ENCODE measurements around the gene CCDC7.
"Not testable (repeated sequence)": the region's sequence is repeated elsewhere in the genome, so short reads cannot be mapped to it uniquely, and the experiment has no call there.

The CCDC7 gene

GRCh38 chr10:32445036-32445435 lies 904 bp upstream of the CCDC7 start:
- TF ChIP-seq POLR2AphosphoS5 (IDR thresholded peaks at IDR 0.05; ENCODE audit: low read depth, low read length) (no peak), TAF1 (IDR thresholded peaks at IDR 0.05; ENCODE audit: low read depth, low read length) (no peak), SPI1 (IDR thresholded peaks at IDR 0.05; ENCODE audit: low read depth, low read length) (no peak), POLR2A (IDR thresholded peaks at IDR 0.05; ENCODE audit: low read depth, low read length) (no peak), POU2F2 (IDR thresholded peaks at IDR 0.05; ENCODE audit: low read depth, low read length) (no peak), PAX5 (IDR thresholded peaks at IDR 0.05; ENCODE audit: insufficient read depth, low read length, severe bottlenecking) (no peak)
- FAIRE-seq (no peak), DNase-seq (ENCODE audit: insufficient read length, low spot score) (no peak)

- FAIRE-seq (peak; percentile 54), DNase-seq (ENCODE audit: insufficient read length, low spot score) (no peak)
- TF ChIP-seq POU2F2 (IDR thresholded peaks at IDR 0.05; ENCODE audit: low read depth, low read length), result no peak
- TF ChIP-seq PAX5 (IDR thresholded peaks at IDR 0.05; ENCODE audit: insufficient read depth, low read length, severe bottlenecking), result no peak
- no peak for TF ChIP-seq POLR2AphosphoS5 (IDR thresholded peaks at IDR 0.05; ENCODE audit: low read depth, low read length)
- TF ChIP-seq SPI1 (IDR thresholded peaks at IDR 0.05; ENCODE audit: low read depth, low read length), result no peak; the same call in 1 of the 2 replicates
- TF ChIP-seq TAF1 (IDR thresholded peaks at IDR 0.05; ENCODE audit: low read depth, low read length), result no peak
- no peak for TF ChIP-seq POLR2A (IDR thresholded peaks at IDR 0.05; ENCODE audit: low read depth, low read length)
Measured at GRCh38 chr10:32446536-32447406, 831 bp downstream of the CCDC7 start.

- no peak for DNase-seq (ENCODE audit: insufficient read length, low spot score)
- no peak for FAIRE-seq
- TF ChIP-seq POU2F2 (IDR thresholded peaks at IDR 0.05; ENCODE audit: low read depth, low read length), result no peak
- no peak for TF ChIP-seq TAF1 (IDR thresholded peaks at IDR 0.05; ENCODE audit: low read depth, low read length)
- TF ChIP-seq SPI1 (IDR thresholded peaks at IDR 0.05; ENCODE audit: low read depth, low read length), result no peak
- TF ChIP-seq POLR2A (IDR thresholded peaks at IDR 0.05; ENCODE audit: low read depth, low read length), result no peak
- TF ChIP-seq POLR2AphosphoS5 (IDR thresholded peaks at IDR 0.05; ENCODE audit: low read depth, low read length), result no peak
- no peak for TF ChIP-seq PAX5 (IDR thresholded peaks at IDR 0.05; ENCODE audit: insufficient read depth, low read length, severe bottlenecking)
Measured at GRCh38 chr10:32454148-32454547, 8.2 kb downstream of the CCDC7 start.

GRCh38 chr10:32459051-32459698 lies 13.2 kb downstream of the CCDC7 start:
- FAIRE-seq (no peak), DNase-seq (ENCODE audit: insufficient read length, low spot score) (no peak)
- TF ChIP-seq PAX5 (IDR thresholded peaks at IDR 0.05; ENCODE audit: insufficient read depth, low read length, severe bottlenecking) (no peak), TAF1 (IDR thresholded peaks at IDR 0.05; ENCODE audit: low read depth, low read length) (no peak), POLR2AphosphoS5 (IDR thresholded peaks at IDR 0.05; ENCODE audit: low read depth, low read length) (no peak), POLR2A (IDR thresholded peaks at IDR 0.05; ENCODE audit: low read depth, low read length) (no peak), POU2F2 (IDR thresholded peaks at IDR 0.05; ENCODE audit: low read depth, low read length) (no peak), SPI1 (IDR thresholded peaks at IDR 0.05; ENCODE audit: low read depth, low read length) (no peak)

- FAIRE-seq, result no peak
- TF ChIP-seq SPI1 (IDR thresholded peaks at IDR 0.05; ENCODE audit: low read depth, low read length), result 0 out of 2 replicates have a peak, but pooled peaks have one; percentile 13
- TF ChIP-seq PAX5 (IDR thresholded peaks at IDR 0.05; ENCODE audit: insufficient read depth, low read length, severe bottlenecking), result no peak
- no peak for DNase-seq (ENCODE audit: insufficient read length, low spot score)
Measured at GRCh38 chr10:32461203-32461602, 15.3 kb downstream of the CCDC7 start.

GRCh38 chr10:32471232-32471631 lies 25.3 kb downstream of the CCDC7 start:
- FAIRE-seq, result no peak
- TF ChIP-seq PAX5 (IDR thresholded peaks at IDR 0.05; ENCODE audit: insufficient read depth, low read length, severe bottlenecking) (no peak), POU2F2 (IDR thresholded peaks at IDR 0.05; ENCODE audit: low read depth, low read length) (no peak), POLR2A (IDR thresholded peaks at IDR 0.05; ENCODE audit: low read depth, low read length) (no peak), POLR2AphosphoS5 (IDR thresholded peaks at IDR 0.05; ENCODE audit: low read depth, low read length) (no peak), TAF1 (IDR thresholded peaks at IDR 0.05; ENCODE audit: low read depth, low read length) (no peak), SPI1 (IDR thresholded peaks at IDR 0.05; ENCODE audit: low read depth, low read length) (no peak)

GRCh38 chr10:32477499-32477898 lies 31.6 kb downstream of the CCDC7 start:
- no peak for TF ChIP-seq SPI1 (IDR thresholded peaks at IDR 0.05; ENCODE audit: low read depth, low read length)
- TF ChIP-seq POU2F2 (IDR thresholded peaks at IDR 0.05; ENCODE audit: low read depth, low read length), result no peak
- no peak for TF ChIP-seq POLR2AphosphoS5 (IDR thresholded peaks at IDR 0.05; ENCODE audit: low read depth, low read length)
- no peak for TF ChIP-seq TAF1 (IDR thresholded peaks at IDR 0.05; ENCODE audit: low read depth, low read length)
- TF ChIP-seq PAX5 (IDR thresholded peaks at IDR 0.05; ENCODE audit: insufficient read depth, low read length, severe bottlenecking), result no peak
- TF ChIP-seq POLR2A (IDR thresholded peaks at IDR 0.05; ENCODE audit: low read depth, low read length), result no peak
- DNase-seq (ENCODE audit: insufficient read length, low spot score) (no peak), FAIRE-seq (no peak)

More at GRCh38 chr10:32471232-32471631, 25.3 kb downstream of the CCDC7 start:
- DNase-seq (ENCODE audit: insufficient read length, low spot score), result no peak

GRCh38 chr10:32481606-32482005 lies 35.7 kb downstream of the CCDC7 start:
- TF ChIP-seq POLR2A (IDR thresholded peaks at IDR 0.05; ENCODE audit: low read depth, low read length) (no peak), POU2F2 (IDR thresholded peaks at IDR 0.05; ENCODE audit: low read depth, low read length) (no peak), TAF1 (IDR thresholded peaks at IDR 0.05; ENCODE audit: low read depth, low read length) (no peak), PAX5 (IDR thresholded peaks at IDR 0.05; ENCODE audit: insufficient read depth, low read length, severe bottlenecking) (no peak), SPI1 (IDR thresholded peaks at IDR 0.05; ENCODE audit: low read depth, low read length) (no peak), POLR2AphosphoS5 (IDR thresholded peaks at IDR 0.05; ENCODE audit: low read depth, low read length) (no peak)
- FAIRE-seq, result no peak
- DNase-seq (ENCODE audit: insufficient read length, low spot score), result no peak

GRCh38 chr10:32483019-32483502 lies 37.1 kb downstream of the CCDC7 start:
- not testable (repeated sequence) for DNase-seq (ENCODE audit: insufficient read length, low spot score); FAIRE-seq

GRCh38 chr10:32488038-32488437 lies 42.1 kb downstream of the CCDC7 start:
- DNase-seq (ENCODE audit: insufficient read length, low spot score); FAIRE-seq: not testable (repeated sequence)

Measured in GM12891 (cell line).